ENCODE measurements around the gene STK38L.

Gene STK38L

GRCh38 chr12:27359578-27360340 is 115.7 kb downstream of the STK38L start:
- no peak for DNase-seq

- DNase-seq = no peak
Measured at GRCh38 chr12:27361372-27361771, 117.3 kb downstream of the STK38L start.

DNA sequence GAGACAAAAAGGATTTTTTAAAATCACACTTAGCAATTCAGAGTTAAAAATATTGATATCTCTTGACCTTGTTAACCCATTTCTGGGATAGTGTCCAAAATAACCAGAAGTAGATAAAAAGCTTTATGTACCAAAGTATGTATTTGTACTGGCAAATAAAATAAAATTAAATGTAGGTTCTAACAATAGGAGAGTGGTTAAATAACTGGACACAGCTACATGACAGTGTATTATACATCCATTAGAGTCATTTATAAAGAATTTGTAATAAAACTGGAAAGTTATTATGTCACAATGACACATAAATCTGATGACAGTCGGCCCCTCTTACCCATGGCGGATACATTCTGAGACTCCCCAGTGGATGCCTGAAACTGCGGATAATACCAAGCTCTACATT is 122.5 kb downstream of the STK38L start:
- DNase-seq = no peak

DNA sequence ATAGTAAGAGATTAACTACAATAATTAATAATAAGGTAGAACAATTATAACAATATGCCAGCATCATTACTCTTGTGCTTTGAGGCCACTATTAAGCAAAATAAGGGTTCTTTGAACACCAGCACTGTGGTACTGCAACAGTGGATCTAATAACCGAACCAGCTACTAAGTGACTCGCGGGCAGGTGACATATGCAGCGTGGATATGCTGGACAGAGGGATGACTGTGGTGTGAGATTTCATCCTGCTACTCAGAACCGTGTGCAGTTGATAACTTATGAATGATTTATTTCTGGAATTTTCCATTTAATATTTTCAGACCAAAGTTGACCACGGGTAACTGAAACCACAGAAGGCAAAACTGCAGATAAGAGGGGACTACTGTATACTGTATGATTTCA is 123.0 kb downstream of the STK38L start:
- DNase-seq = no peak

All from DMS 273 treated with DMSO at 0.1 percent for 48 hours (cell line).